ENCODE results near the gene FLAD1. TPM values are rescaled to one million over a fixed set of nuclear protein-coding genes. Genes with fewer than 3 reads are reported as not detected.

FLAD1 gene
- total RNA-seq, 4 donors from 2014 or later = 19.5 to 29.6 (median 23.0) TPM

DNA sequence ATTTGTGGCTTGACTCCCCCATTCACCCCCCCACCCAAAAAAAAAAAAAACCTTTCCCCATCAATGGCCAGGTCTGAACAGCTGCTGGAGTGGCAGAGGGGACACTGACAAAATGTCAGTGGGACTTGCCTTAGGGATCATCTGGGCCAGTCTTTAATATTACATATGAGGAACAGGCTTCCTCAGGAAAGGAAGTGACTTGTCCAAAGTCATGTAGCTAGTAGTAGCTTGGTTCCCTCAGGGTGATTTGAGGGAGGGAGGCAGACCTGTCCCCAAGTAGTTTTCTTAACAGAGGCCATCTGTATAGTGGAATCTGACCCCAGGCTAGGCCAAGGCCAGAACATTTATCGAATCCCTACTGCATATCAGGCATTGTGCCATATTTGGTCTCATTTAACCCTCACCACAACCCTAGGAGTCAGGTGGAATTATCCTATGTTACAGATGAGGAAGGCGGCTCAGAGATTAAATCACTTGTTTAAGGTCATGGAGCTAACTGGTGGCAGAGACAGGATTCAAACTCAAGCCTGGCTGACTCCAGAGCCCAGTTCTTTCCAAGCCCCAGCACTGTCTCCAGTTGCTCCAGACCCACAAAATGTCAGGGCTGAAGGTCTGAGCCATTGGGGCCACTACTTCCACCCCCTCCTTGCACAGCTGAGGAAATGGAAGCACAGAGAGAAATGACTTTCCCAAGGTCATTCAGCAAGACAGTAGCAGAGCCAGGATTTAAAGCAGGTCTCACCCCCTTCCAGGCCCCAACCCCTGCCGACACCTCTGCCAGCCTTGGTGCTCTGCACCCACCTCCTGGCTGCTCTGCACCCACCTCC lies 29.8 kb downstream of the FLAD1 start:
- WGBS = 79% methylated on average over 2 of the region's 3 CpGs
- peaks cover 49 to 85% (median 70%) of the 10 kb centered on the region in 4 donors for H3K4me1 ChIP-seq
- no peaks in the 10 kb centered on the region for H3K9me3 ChIP-seq
- TF ChIP-seq EP300 (IDR thresholded peaks at IDR 0.05) = no peak
- no peak for TF ChIP-seq POLR2AphosphoS5 (IDR thresholded peaks at IDR 0.05)
- no peak for TF ChIP-seq POLR2A (IDR thresholded peaks at IDR 0.05; ENCODE audit: low read depth)
- TF ChIP-seq, protein P1, sequence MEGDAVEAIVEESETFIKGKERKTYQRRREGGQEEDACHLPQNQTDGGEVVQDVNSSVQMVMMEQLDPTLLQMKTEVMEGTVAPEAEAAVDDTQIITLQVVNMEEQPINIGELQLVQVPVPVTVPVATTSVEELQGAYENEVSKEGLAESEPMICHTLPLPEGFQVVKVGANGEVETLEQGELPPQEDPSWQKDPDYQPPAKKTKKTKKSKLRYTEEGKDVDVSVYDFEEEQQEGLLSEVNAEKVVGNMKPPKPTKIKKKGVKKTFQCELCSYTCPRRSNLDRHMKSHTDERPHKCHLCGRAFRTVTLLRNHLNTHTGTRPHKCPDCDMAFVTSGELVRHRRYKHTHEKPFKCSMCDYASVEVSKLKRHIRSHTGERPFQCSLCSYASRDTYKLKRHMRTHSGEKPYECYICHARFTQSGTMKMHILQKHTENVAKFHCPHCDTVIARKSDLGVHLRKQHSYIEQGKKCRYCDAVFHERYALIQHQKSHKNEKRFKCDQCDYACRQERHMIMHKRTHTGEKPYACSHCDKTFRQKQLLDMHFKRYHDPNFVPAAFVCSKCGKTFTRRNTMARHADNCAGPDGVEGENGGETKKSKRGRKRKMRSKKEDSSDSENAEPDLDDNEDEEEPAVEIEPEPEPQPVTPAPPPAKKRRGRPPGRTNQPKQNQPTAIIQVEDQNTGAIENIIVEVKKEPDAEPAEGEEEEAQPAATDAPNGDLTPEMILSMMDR (IDR thresholded peaks at IDR 0.05) = no peak
- no peaks in the 10 kb centered on the region for H3K27me3 ChIP-seq
- peaks cover 9 to 39% (median 32%) of the 10 kb centered on the region in 4 donors for H3K36me3 ChIP-seq
- intact Hi-C loops (cut with DNase I) = no loop called here
- H3K27ac ChIP-seq (replicated peaks in 1 of 4) = peak overlapping the region; percentile 56 to 74 (median 62)
- H3K4me3 ChIP-seq = no peak overlapping the region
- DNase-seq (ENCODE audit: extremely low spot score) = no peak

DNA sequence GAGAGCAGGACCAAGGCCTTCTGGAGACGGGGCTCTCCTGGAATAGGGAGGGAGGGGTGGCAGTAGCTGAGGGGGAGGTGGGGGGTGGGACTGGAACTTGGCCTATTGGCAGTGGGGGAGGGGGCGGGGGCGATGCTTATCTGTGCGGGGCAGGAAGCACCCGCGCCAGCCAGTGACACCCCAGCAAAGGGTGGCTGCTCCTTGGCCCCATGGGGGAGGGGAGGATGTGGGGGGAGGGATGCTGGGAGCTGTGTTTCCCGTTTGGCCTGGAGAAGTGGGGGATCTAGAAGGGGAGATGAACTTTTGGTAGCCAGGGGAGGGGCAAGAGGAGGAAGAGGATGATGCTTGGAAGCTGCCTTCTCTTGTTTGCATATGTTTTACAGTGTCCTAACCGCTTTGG lies 30.5 kb downstream of the FLAD1 start:
- H3K9me3 ChIP-seq = no peaks in the 10 kb centered on the region
- DNase-seq (ENCODE audit: extremely low spot score) = no peak
- peaks cover 47 to 85% (median 70%) of the 10 kb centered on the region in 4 donors for H3K4me1 ChIP-seq
- no peaks in the 10 kb centered on the region for H3K27me3 ChIP-seq
- TF ChIP-seq, protein P1 (IDR thresholded peaks at IDR 0.05) = no peak
- TF ChIP-seq POLR2AphosphoS5 (IDR thresholded peaks at IDR 0.05) = no peak
- no peak for TF ChIP-seq POLR2A (IDR thresholded peaks at IDR 0.05; ENCODE audit: low read depth)
- no peak for TF ChIP-seq EP300 (IDR thresholded peaks at IDR 0.05)
- intact Hi-C loops (cut with DNase I) = no loop called here
- peak overlapping the region; percentile 13 to 65 (median 37) for H3K27ac ChIP-seq (replicated peaks in 1 of 4)
- 61% methylated on average over 6 of the region's 8 CpGs for WGBS
- peaks cover 9 to 39% (median 32%) of the 10 kb centered on the region in 4 donors for H3K36me3 ChIP-seq
- no peak overlapping the region for H3K4me3 ChIP-seq

DNA sequence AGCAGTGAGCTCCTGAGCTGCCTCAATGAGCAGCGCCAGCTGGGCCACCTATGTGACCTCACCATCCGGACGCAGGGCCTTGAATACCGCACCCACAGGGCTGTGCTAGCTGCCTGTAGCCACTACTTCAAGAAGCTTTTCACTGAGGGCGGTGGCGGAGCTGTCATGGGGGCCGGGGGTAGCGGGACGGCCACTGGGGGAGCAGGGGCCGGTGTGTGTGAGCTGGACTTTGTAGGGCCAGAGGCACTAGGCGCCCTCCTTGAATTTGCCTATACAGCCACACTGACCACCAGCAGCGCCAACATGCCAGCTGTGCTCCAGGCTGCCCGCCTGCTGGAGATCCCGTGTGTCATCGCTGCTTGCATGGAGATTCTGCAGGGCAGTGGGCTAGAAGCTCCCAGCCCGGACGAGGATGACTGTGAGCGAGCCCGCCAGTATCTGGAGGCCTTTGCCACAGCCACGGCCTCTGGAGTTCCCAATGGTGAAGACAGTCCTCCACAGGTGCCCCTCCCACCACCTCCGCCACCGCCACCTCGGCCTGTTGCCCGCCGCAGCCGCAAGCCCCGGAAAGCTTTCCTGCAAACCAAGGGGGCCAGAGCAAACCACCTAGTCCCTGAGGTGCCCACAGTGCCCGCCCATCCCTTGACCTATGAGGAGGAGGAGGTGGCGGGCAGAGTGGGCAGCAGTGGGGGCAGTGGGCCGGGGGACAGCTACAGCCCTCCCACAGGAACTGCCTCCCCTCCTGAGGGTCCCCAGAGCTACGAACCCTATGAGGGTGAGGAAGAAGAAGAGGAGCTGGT lies 31.8 kb downstream of the FLAD1 start:
- no peak for DNase-seq (ENCODE audit: extremely low spot score)
- peaks cover 9 to 35% (median 30%) of the 10 kb centered on the region in 4 donors for H3K36me3 ChIP-seq
- intact Hi-C loops (cut with DNase I) = loop anchor here (5.0 kb wide), 2 partner anchors 53 to 78 kb away; partner anchors contain the start of genes PMVK and PYGO2
- WGBS = 91% methylated on average over 16 of the region's 31 CpGs
- no peaks in the 10 kb centered on the region for H3K9me3 ChIP-seq
- peak overlapping the region in 1 of 4 donors; percentile 90 for H3K27ac ChIP-seq (replicated peaks in 1 of 4)
- H3K4me3 ChIP-seq = no peak overlapping the region
- TF ChIP-seq, protein P1 (IDR thresholded peaks at IDR 0.05) = no peak
- TF ChIP-seq POLR2A (IDR thresholded peaks at IDR 0.05; ENCODE audit: low read depth) = no peak
- no peak for TF ChIP-seq EP300 (IDR thresholded peaks at IDR 0.05)
- TF ChIP-seq POLR2AphosphoS5 (IDR thresholded peaks at IDR 0.05) = no peak
- H3K27me3 ChIP-seq = no peaks in the 10 kb centered on the region
- H3K4me1 ChIP-seq = peaks cover 43 to 78% (median 62%) of the 10 kb centered on the region in 4 donors

DNA sequence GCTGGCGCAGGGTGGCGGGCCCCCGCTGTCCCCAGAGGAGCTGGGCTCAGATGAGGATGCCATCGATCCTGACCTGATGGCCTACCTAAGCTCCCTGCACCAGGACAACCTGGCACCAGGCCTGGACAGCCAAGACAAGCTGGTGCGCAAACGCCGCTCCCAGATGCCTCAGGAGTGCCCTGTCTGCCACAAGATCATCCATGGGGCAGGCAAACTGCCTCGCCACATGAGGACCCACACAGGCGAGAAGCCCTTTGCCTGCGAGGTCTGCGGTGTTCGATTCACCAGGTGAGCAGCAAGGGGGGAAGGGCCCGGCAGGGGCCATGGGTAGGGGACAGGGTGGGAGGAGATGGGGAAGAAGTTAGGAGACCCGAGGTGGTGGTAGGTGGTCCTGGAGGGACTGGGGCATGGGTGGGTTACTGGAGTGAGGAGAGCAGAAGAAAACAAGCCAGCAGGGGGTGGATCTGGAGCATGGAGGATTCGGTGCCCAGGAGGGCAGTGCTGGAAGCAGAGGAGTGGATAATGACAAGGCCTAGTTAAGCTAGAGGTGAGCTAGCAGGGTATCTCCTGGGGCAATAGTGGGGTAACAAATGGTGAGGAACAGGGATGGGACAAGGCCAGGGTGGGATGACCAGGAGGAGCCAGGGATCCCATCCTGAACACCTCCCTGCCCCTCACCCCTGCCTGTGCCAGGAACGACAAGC lies 32.5 kb downstream of the FLAD1 start:
- no peak for DNase-seq (ENCODE audit: extremely low spot score)
- TF ChIP-seq, protein P1 (IDR thresholded peaks at IDR 0.05) = no peak
- no peak for TF ChIP-seq POLR2A (IDR thresholded peaks at IDR 0.05; ENCODE audit: low read depth)
- no peak for TF ChIP-seq EP300 (IDR thresholded peaks at IDR 0.05)
- peak overlapping the region; percentile 86 to 92 (median 90) for H3K27ac ChIP-seq (replicated peaks in 1 of 4)
- intact Hi-C loops (cut with DNase I) = loop anchor here (5.0 kb wide), 2 partner anchors 53 to 78 kb away; partner anchors contain the start of genes PMVK and PYGO2
- no peak overlapping the region for H3K4me3 ChIP-seq
- H3K9me3 ChIP-seq = no peaks in the 10 kb centered on the region
- H3K36me3 ChIP-seq = peaks cover 9 to 33% (median 27%) of the 10 kb centered on the region in 4 donors
- H3K4me1 ChIP-seq = peaks cover 43 to 70% (median 57%) of the 10 kb centered on the region in 4 donors
- 78% methylated on average over 9 of the region's 16 CpGs for WGBS
- no peaks in the 10 kb centered on the region for H3K27me3 ChIP-seq
